Cardiac ventricle fibroblast (primary cell): ENCODE results near the gene ADAM20. TPM values are rescaled to one million over a fixed set of nuclear protein-coding genes. Genes with fewer than 3 reads are reported as not detected.

Experiments used
- total RNA-seq: library from RNA; depleted of rRNA; stranded (reverse); fragments of >200 nt; gene quantifications from 2 replicates; pipeline ENCODE4 v1.2.3, GENCODE V29; 2015

ADAM20 gene
- total RNA-seq = 0.24 and 0.25 TPM in 2 replicates

GRCh38 chr14:70534904-70535303, at the start of gene ADAM20:
Gene ADAM20 (minus strand): TSS chr14:70535004. CDS start chr14:70524757, 10,247 bp downstream.

Other genes with a start within 250 kb of the ADAM20 start
- 28.2 and 31.9 TPM in 2 replicates for gene COX16, start 175.3 kb downstream of the ADAM20 start, total RNA-seq
- 6.4 and 15.2 TPM in 2 replicates for gene SYNJ2BP, start 117.9 kb downstream of the ADAM20 start, total RNA-seq
- 0.34 and 0.81 TPM in 2 replicates for gene ADAM21, start 82.8 kb downstream of the ADAM20 start, total RNA-seq
- gene MED6, start 65.7 kb upstream of the ADAM20 start, total RNA-seq = 18.8 and 19.1 TPM in 2 replicates
- gene TTC9, start 106.9 kb upstream of the ADAM20 start, total RNA-seq = 0.05 and 0.12 TPM in 2 replicates